ENCODE results near the gene BPTF.
"Not testable (repeated sequence)": the region's sequence is repeated elsewhere in the genome, so short reads cannot be mapped to it uniquely, and the experiment has no call there.

GRCh38 chr17:67928842-67929241 is 103.5 kb downstream of the BPTF start:
- not testable (repeated sequence) for TF ChIP-seq EZH2 (IDR thresholded peaks at IDR 0.05; ENCODE audit: borderline replicate concordance, low read depth, low read length, severe bottlenecking); CTCF (IDR thresholded peaks at IDR 0.05; ENCODE audit: borderline replicate concordance, extremely low read depth, low read length, poor library complexity, severe bottlenecking)
